Activated T-helper 1 cell treated with anti-CD3 and anti-CD28 coated beads, Interleukin-2, amount 50 U/mL, for 16 hours (primary cell): Measurements from ENCODE around the gene POU1F1.
"Not testable (repeated sequence)": the region's sequence is repeated elsewhere in the genome, so short reads cannot be mapped to it uniquely, and the experiment has no call there.

Source experiments
- DNase-seq, 2 donors: peaks; one replicate each; pipeline ENCODE4 v3.0.0-alpha.2; 2020; ENCODE audit warnings: low read depth in 1 of 2, low spot score in 1 of 2

POU1F1 gene

DNA sequence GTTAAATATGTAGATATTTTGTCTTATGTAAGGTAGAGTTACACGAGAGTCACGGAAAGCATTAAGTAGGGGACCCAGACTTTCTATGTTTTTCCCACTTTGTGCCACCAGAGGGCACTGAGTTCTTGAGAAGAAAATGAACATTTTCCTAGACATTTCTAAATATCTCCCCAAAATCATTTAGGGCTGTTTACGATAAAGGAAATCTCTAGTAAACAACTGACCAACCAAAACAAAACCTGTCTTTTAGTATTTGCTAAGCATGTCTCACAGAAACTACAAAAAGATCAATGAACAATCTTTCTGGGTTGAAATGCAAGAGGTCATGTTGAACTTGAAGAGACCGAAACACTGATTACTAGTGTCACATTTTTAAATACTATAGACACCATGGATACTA lies 16.1 kb downstream of the POU1F1 start:
- DNase-seq, result no peak

DNA sequence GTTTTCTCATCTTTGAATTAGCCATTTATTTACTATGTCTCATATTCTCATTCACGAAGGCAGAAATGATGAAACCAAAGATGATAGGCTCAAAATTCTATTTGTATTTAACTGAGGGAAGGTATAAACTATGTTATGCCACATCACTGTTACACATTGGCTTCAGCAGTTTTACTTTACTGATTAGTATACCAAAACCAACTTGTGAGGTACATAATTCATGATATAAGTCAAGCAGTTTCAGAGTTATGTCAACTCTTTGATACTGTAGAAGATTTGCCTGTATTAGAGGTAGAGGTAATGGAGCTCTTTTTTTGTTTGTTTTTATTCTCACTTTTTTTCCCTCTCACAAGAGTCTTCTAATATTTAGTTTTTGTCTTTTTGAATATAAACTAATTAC lies 26.4 kb downstream of the POU1F1 start:
- DNase-seq, result no peak

DNA sequence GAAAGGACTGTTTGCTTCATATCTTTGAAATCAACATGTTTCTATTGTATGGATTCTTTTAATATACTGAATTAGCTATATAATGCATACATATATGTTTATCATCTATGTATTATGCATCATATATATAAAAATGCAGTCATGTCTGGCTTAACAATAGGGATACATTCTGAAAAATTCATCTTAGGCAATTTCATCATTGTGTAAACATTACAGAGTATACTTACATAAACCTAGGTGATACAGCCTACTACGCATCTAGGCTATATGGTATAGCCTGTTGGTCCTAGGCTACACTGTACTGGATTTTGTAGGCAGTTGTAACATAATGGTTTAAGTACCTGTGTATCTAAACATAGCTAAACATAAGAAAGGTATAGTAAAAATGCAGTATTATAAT lies 27.6 kb downstream of the POU1F1 start:
- DNase-seq, result no peak

DNA sequence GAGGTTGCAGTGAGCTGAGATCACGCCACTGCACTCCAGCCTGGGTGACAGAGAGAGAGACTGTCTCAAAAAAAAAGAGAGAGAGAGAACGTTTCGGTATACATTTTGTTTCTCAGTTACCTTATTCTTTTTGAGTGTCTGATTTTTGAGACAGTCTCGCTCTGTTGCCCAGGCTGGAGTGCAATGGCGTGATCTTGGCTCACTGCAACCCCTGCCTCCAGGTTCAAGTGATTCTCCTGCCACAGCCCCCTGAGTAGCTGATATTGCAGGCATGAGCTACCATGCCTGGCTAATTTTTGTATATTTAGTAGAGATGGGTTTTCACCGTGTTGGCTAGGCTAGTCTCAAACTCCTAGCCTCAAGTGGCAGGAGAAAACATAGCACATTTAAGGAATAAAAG lies 28.2 kb downstream of the POU1F1 start:
- DNase-seq, result not testable (repeated sequence)

DNA sequence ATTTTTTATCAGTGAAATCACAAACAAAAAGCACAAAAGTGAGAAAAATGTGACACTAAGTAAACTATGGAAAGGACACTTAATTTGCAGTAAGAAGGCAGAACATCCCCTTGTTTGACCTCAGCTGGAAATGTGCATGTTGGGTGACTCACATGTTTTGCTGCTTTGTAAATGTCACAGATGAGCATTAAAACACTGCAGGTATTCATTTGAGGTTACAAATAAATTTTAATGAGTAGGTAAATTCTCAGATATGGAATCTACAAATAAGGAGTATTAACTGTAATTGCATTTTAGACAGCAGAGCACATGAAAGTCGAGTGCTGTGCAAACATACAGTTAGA lies 29.0 kb downstream of the POU1F1 start:
- DNase-seq, result no peak

DNA sequence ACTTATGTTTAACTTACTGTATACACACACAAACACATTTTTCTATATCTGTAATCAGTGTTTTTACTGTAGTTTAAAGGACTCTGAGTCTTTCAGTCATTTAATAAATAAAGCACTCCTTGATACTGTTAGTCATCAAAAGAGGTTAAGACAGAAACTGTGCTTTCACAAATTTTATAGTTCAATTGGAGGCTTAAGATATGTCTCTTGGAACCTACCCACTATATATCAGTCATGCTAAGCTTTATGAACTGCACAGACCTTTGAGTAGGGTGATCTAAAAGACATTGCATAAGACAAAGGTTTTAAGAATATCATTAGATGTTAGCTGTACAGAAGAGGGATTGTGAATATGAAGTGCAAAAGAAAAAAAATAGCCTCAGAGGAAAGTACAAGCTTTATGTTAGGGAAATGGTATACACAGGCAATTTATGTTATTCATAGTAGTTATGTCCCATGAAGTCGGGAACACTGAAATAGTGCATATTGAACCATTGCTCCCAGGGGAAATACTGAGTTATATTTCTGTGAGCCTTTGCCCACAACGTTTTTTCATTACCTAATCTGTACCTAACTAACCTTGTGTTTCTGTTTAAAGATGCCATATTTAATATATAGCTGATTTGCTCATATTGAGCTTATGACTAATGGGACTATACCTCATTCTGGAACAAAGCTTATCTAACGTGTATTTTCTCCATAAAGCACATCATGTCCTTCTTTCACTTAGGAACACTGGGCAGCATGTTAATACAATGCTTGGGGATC lies 29.5 kb downstream of the POU1F1 start:
- DNase-seq, result no peak

DNA sequence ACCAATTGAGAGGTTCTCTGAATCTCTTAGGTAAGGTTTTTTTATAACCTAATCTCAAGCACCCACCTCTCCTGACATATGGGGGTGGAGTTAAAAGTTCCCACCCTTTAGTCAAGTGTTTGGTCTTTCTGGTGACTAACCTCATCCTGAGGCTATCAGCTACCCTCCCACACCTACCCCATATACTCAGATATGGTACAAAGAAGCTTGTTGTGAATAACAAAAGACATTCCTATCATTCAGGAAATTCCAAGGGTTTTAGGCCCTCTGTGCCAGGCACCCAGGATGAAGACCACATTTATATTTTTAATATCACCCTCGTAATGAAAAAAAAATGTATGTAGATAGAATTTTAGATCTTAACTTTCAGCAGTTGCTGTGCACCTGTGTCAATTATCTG lies 40.3 kb downstream of the POU1F1 start:
- no peak for DNase-seq

DNA sequence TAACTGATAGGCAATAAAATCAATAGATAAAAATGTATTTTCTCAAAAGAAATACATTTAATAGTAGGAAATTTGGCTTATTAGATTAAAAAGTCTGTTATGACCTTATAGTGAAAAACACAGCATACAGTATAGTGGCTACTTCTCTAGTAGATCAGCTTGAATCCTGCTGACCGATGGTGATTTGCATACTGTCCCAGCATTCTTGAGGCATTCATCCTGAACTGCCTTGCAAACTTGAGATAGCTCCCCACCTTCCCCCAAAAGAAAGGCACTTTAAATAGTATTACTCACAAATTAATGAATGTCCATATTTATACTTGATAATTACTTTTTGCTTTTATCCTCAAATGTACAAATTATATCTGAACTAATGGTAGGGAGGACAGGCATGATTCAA lies 42.6 kb downstream of the POU1F1 start:
- no peak for DNase-seq

DNA sequence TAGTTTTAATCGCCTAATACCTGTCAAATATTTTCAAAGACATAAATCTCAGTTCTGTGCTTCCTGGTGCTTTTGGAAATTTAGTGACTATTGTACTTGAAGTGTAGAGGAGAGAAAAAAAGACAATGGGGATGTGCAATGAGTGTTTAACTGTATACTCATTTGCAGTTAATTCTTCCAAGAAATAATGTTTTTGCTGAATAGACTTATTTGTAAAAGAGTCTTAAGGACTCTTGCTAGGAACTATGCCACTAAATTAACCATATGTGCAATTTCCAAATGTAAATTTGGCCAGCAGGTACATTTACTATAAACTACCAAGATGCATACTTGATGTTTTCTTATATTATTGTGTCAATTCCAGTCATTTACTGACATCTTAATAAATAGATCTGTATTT lies 47.3 kb downstream of the POU1F1 start:
- no peak for DNase-seq

DNA sequence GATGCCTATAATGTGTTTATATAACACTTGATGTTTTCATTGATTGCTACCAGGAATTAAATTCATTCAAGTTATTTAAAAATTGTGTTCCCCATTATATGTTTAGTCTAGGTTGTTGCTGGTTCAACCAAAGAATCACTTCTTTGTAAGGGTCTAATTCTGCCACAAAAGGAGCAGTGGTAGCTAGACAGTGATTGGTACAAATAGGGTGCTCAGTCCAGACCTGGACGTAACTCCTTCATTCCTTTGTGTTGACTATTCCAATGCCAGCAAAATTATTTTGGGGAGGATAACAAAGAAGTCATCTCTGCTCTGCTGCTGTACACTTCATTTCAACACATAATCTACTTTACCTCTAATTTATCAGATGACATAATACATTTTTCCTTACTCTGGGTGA lies 48.1 kb downstream of the POU1F1 start:
- no peak for DNase-seq

DNA sequence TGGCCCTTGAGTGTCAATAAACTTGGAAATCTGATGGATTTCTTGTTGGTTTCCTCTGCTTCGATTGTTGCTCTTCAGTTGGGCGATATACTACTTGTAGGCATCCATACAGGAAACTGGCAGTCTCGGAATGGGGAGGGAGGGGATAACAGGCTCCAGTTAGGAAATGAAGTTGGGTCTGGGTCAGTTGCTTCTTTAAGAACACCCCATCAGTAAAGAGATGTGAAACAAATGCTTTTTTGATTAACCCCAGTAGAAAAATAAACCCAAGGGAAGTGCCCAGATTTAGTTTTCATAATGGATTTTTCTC lies 48.6 kb downstream of the POU1F1 start:
- no peak for DNase-seq

DNA sequence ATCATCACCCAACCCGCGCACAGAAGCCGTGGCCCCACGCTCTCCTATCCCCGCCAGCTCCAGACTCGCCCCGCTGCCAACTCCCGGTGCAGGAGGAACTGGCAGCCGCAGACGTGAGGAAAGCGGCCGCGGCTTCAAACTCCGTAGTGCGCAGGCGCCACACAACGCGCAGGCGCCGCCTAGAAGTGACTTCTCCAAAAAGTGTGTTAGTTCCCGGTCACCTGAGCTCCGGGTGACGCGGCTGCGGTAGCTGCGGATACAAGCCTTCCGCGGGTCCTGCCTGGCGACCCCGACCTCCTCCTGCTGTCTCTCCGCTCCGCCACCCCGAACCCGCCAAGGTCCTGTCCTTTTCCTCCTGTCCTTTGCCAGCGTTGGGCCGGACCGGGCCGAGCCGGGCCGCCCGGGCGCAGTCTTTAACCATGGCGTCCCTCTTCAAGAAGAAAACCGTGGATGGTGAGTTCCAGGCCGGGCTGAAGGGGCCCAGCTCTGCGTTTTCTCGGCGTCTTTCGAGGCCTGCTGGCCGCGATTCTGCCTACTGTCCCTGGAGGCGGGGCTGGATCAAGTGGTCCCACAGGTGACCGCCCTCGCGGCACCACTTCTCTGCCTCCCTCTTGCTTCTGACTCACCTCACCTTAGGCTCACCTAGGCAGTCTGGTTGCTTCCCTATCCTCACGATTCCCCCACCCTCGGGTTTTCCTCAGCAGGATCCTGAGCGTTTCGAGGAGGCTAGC lies 49.1 kb downstream of the POU1F1 start, which contains the start of gene CHMP2B:
Gene CHMP2B, plus strand, starts transcription at position 206 of the 731 bp plus-strand sequence. Its CDS starts 214 bp downstream, at position 420.
- peak; percentile 85 to 86 for DNase-seq

DNA sequence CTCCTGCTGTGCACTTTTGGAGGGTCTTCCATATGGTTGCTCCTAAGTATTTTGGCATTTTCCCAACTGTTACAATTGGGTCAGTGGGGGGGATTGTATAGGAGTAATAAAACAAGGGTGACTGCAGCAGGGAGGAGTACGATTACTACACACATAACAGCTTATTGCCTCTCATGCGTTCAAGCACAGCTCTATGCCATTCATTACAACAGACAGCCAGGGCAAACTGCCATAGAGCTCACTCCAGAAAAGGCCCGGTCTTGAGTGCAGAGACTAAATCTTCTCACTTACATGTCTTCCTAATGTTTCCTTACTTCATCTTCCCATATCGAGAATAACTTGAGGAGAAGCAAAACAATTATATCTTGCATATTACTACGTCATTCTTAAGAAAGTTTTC lies 50.7 kb downstream of the POU1F1 start:
- DNase-seq, result no peak

DNA sequence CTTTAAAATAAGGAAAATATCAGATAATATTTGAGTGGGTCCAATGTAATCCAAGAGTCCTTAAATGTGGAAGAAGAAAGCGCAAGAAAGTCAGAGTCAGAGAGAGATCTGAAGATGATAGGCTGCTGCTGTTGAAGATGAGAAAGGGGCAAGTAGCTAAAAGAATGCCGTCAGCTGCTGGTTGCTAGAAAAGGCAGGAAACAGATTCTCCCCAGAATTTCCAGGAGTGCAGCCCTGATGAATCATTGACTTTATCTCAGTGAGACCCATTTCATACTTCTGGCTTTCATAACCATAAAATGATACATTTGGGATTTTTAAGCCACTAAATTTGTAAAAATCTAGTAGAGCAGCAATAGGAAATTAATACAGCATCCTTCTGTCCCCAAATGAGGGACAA lies 56.8 kb downstream of the POU1F1 start:
- no peak for DNase-seq

DNA sequence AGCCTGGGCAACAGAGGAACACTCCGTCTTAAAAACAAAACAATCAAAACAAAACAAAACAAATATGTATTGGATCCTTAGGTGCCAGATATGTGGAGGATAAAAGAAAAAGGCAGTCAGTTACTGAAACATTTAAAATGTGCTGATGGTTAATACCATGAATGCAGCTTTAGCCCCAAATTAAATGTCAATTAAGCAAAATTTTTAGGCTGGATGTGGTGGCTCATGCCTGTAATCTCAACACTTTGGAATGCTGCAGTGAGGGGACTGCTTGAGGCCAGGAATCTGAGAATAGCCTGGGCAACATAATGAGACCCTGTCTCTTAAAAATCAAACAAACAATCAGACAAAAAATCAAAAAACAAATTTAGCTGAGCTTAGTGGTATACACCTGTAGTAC lies 57.8 kb downstream of the POU1F1 start:
- DNase-seq, result no peak
